Osteoblast (primary cell): Measurements from ENCODE around the gene NUP205. TPM values are rescaled to one million over a fixed set of nuclear protein-coding genes. Genes with fewer than 3 reads are reported as not detected.

Experiments
- DNase-seq: peaks from one replicate; pipeline ENCODE4 v3.0.0; 2011; ENCODE audit warnings: low spot score, mixed read lengths; ENCODE audit not compliant: insufficient read length; ENCODE audit errors: missing footprints
- H2AFZ ChIP-seq: 2 replicates; pipeline ENCODE4 v1.6.0; 2011; ENCODE audit warnings: mild to moderate bottlenecking, low read length
- H3K27ac ChIP-seq: 2 replicates; pipeline ENCODE4 v1.5.1; 2011; ENCODE audit warnings: mild to moderate bottlenecking, low read depth, low read length, moderate library complexity
- H3K27me3 ChIP-seq: 2 replicates; pipeline ENCODE4 v1.6.0; 2012; ENCODE audit warnings: mild to moderate bottlenecking, control low read depth, inconsistent platforms, low read length, moderate library complexity; ENCODE audit not compliant: insufficient read depth
- H3K36me3 ChIP-seq: 2 replicates; pipeline ENCODE4 v1.5.1; 2011; ENCODE audit warnings: mild to moderate bottlenecking, low read length, control low read depth, moderate library complexity; ENCODE audit not compliant: insufficient read depth
- H3K4me1 ChIP-seq: 2 replicates; pipeline ENCODE4 v1.5.1; 2011; ENCODE audit warnings: mild to moderate bottlenecking, low read length, control low read depth, moderate library complexity; ENCODE audit not compliant: insufficient read depth
- H3K4me2 ChIP-seq: 2 replicates; pipeline ENCODE4 v1.6.0; 2011; ENCODE audit warnings: mild to moderate bottlenecking, low read length; ENCODE audit not compliant: insufficient read depth
- H3K4me3 ChIP-seq: fragments of 200-600 bp; sonication (generic); 3 replicates; pipeline ENCODE4 v1.5.1; 2012; ENCODE audit warnings: mild to moderate bottlenecking, low read length, inconsistent platforms; ENCODE audit not compliant: insufficient read depth
- H3K79me2 ChIP-seq: 2 replicates; pipeline ENCODE4 v1.6.0; 2012; ENCODE audit warnings: mild to moderate bottlenecking, low read length, control low read depth, inconsistent platforms; ENCODE audit not compliant: insufficient read depth
- H3K9me3 ChIP-seq: 2 replicates; pipeline ENCODE4 v1.5.1; 2011; ENCODE audit warnings: low read depth, low read length, control low read depth
- H4K20me1 ChIP-seq: 2 replicates; pipeline ENCODE4 v1.6.0; 2012; ENCODE audit warnings: mild to moderate bottlenecking, low read length, control low read depth; ENCODE audit not compliant: insufficient read depth
- total RNA-seq: library from RNA; depleted of rRNA; stranded (reverse); fragments of >200 nt; gene quantifications from 2 replicates; pipeline ENCODE4 v1.2.3, GENCODE V29; 2012
- TF ChIP-seq, protein P1 (sequence below): IDR thresholded peaks from 2 replicates; pipeline ENCODE4 v1.5.1; 2011; ENCODE audit warnings: mild to moderate bottlenecking, low read depth, low read length, moderate library complexity; ENCODE audit errors: extremely low read depth

NUP205 gene
- total RNA-seq, 1 donor: 33.7 TPM

DNA sequence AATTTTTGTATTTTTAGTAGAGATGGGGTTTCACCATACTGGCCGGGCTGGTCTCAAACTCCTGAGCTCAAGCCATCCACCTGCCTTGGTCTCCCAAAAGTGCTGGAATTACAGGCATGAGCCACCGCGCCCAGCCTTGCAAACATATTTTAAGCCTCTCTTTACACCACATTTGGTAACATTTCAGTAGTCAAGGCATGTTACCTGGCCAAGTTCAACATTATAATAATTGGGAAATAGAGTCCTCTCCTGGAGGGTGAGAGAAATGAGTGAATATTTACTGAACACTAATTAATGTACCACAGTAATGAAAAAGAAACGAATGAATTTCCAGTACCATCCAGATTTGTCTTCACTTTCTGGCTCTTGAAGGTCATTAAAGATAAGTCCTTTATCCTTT, 37.8 kb upstream of the NUP205 start:
- DNase-seq: no peak
- Histone ChIP-seq H3K36me3 (no peaks in the 10 kb centered on the region), H3K4me3 (no peak overlapping the region), H3K9me3 (no peaks in the 10 kb centered on the region), H3K27me3 (no peaks in the 10 kb centered on the region), H4K20me1 (no peaks in the 10 kb centered on the region), H3K4me2 (no peak overlapping the region), H3K4me1 (no peaks in the 10 kb centered on the region), H3K79me2 (no peaks in the 10 kb centered on the region), H2AFZ (no peak overlapping the region), H3K27ac (no peak overlapping the region)
- TF ChIP-seq, protein P1, sequence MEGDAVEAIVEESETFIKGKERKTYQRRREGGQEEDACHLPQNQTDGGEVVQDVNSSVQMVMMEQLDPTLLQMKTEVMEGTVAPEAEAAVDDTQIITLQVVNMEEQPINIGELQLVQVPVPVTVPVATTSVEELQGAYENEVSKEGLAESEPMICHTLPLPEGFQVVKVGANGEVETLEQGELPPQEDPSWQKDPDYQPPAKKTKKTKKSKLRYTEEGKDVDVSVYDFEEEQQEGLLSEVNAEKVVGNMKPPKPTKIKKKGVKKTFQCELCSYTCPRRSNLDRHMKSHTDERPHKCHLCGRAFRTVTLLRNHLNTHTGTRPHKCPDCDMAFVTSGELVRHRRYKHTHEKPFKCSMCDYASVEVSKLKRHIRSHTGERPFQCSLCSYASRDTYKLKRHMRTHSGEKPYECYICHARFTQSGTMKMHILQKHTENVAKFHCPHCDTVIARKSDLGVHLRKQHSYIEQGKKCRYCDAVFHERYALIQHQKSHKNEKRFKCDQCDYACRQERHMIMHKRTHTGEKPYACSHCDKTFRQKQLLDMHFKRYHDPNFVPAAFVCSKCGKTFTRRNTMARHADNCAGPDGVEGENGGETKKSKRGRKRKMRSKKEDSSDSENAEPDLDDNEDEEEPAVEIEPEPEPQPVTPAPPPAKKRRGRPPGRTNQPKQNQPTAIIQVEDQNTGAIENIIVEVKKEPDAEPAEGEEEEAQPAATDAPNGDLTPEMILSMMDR: no peak

DNA sequence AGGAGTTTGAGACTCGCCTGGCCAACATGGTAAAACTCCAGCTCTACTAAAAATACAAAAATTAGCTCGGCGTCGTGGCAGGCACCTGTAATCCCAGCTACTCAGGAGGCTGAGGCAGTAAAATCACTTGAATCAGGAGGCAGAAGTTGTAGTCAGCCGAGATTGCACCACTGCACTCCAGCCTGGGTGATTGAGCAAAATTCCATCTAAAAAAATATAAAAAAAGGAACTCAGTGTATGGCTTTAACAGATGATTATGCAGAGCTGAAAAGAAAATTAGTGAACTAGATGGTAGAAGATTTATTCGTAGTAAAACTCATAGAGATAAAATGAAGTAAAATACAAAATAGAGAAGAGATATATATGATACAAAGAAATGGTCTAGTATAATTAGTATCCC, 35.2 kb upstream of the NUP205 start:
- Histone ChIP-seq H3K27ac (no peak overlapping the region), H3K4me3 (no peak overlapping the region), H3K36me3 (no peaks in the 10 kb centered on the region), H3K4me1 (no peaks in the 10 kb centered on the region), H3K27me3 (no peaks in the 10 kb centered on the region), H3K79me2 (no peaks in the 10 kb centered on the region), H2AFZ (no peak overlapping the region), H3K4me2 (no peak overlapping the region), H3K9me3 (no peaks in the 10 kb centered on the region), H4K20me1 (no peaks in the 10 kb centered on the region)
- TF ChIP-seq, protein P1: no peak
- DNase-seq: no peak

DNA sequence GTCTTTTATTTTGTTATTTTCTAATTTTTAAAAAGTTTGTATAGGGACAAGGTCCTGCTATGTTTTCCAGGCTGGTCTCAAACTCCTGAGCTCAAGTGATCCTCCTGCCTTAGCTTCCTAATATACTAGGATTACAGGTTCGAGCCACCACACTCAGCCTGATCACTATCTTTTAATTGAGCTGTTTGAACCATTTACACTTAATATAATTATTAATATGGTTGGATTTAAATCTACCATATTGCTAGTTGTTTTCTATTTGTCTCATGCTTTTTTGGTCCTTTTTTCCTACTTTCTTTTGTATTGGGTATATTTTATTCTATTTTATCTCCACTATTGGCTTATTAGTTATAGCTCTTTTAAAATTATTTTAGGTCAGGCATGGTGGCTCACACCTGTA, 34.6 kb upstream of the NUP205 start:
- no peak overlapping the region for H3K27ac ChIP-seq
- H3K36me3 ChIP-seq: no peaks in the 10 kb centered on the region
- DNase-seq: no peak
- no peak overlapping the region for H2AFZ ChIP-seq
- H3K4me3 ChIP-seq: no peak overlapping the region
- no peaks in the 10 kb centered on the region for H4K20me1 ChIP-seq
- no peaks in the 10 kb centered on the region for H3K9me3 ChIP-seq
- TF ChIP-seq, protein P1: no peak
- H3K4me1 ChIP-seq: no peaks in the 10 kb centered on the region
- H3K4me2 ChIP-seq: no peak overlapping the region
- H3K79me2 ChIP-seq: no peaks in the 10 kb centered on the region
- H3K27me3 ChIP-seq: no peaks in the 10 kb centered on the region

DNA sequence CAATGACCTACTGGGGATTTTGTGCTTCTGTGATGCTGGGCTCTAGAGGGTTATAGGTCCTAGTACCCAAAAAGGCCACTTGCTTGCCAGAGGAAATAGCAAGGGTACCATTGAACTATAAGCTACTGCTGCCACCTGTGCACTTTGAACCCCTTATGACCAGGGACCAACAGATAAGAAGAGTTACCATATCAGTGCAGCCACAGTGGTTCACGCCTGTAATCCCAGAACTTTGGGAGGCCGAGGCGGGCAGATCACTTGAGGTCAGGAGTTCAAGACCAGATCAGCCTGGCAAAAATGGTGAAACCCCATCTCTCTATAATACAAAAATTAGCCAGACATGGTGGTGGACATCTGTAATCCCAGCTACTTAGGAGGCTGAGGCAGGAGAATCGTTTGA, 32.3 kb upstream of the NUP205 start:
- Histone ChIP-seq H4K20me1 (no peaks in the 10 kb centered on the region), H3K27me3 (peaks cover 2% of the 10 kb centered on the region), H3K9me3 (no peaks in the 10 kb centered on the region), H3K4me1 (no peaks in the 10 kb centered on the region), H3K79me2 (no peaks in the 10 kb centered on the region), H2AFZ (no peak overlapping the region), H3K4me2 (no peak overlapping the region), H3K27ac (no peak overlapping the region), H3K36me3 (no peaks in the 10 kb centered on the region), H3K4me3 (no peak overlapping the region)
- TF ChIP-seq, protein P1: no peak
- peak; percentile 9 for DNase-seq
